ENCODE results near the gene IFITM5.

DNA sequence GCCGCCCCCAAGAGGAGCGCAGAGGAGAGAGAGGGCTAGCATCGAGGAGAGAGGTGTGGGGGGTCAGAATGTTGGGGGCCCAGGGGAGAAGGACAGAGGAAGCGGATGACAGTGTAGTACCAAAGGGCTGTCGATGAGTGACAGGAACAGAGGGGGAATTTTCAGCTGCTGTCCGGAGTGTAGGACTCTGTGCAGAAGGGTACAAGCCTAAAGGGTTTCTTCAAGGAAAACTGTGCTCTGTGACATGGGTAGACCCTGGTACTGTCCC lies 26.5 kb downstream of the IFITM5 start:
- TF ChIP-seq, protein P1, sequence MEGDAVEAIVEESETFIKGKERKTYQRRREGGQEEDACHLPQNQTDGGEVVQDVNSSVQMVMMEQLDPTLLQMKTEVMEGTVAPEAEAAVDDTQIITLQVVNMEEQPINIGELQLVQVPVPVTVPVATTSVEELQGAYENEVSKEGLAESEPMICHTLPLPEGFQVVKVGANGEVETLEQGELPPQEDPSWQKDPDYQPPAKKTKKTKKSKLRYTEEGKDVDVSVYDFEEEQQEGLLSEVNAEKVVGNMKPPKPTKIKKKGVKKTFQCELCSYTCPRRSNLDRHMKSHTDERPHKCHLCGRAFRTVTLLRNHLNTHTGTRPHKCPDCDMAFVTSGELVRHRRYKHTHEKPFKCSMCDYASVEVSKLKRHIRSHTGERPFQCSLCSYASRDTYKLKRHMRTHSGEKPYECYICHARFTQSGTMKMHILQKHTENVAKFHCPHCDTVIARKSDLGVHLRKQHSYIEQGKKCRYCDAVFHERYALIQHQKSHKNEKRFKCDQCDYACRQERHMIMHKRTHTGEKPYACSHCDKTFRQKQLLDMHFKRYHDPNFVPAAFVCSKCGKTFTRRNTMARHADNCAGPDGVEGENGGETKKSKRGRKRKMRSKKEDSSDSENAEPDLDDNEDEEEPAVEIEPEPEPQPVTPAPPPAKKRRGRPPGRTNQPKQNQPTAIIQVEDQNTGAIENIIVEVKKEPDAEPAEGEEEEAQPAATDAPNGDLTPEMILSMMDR (IDR thresholded peaks at IDR 0.05) = no peak
- TF ChIP-seq POLR2AphosphoS5 (IDR thresholded peaks at IDR 0.05) = no peak

All from prostate gland (tissue), 2 donors.